GM12878 (cell line): ENCODE results near the gene PEF1. TPM values are rescaled to one million over a fixed set of nuclear protein-coding genes. Genes with fewer than 3 reads are reported as not detected.

Experiments
- ATAC-seq: fragments of 200-7000 bp; cut with Tn5 transposase; 3 replicates; pipeline ENCODE4 v1.9.1; 2020; ENCODE audit warnings: mild to moderate bottlenecking, moderate library complexity
- BruUV-seq: library from RNA; stranded (reverse); fragments of 400-500 nt; replicated peaks from 2 replicates; lab custom pipeline; 2021; lab: Mats Ljungman, UMichigan
- CTCF ChIA-PET: fragments of 300-600 bp; sonication (Branson Sonifier 250); formaldehyde crosslinking; extraction: SDS; loops from one replicate; lab custom pipeline; 2021; ENCODE audit warnings: inconsistent platforms; lab: Yijun Ruan, JAX
- POLR2A ChIA-PET: fragments of 350-600 bp; formaldehyde crosslinking; extraction: SDS; loops from one replicate; lab custom pipeline; 2021; ENCODE audit warnings: inconsistent platforms; lab: Charles Lee
- RAD21 ChIA-PET: fragments of 300-600 bp; sonication (Branson Sonifier 250); formaldehyde crosslinking; loops from one replicate; lab custom pipeline; 2023; ENCODE audit warnings: antibody characterized with exemption; ENCODE audit not compliant: unreplicated experiment; lab: Charles Lee
- SMC1A ChIA-PET: fragments of 300-600 bp; sonication (Branson Sonifier 250); formaldehyde crosslinking; loops from one replicate; lab custom pipeline; 2023; ENCODE audit not compliant: unreplicated experiment, uncharacterized antibody; lab: Charles Lee
- DNase-seq: peaks from one replicate; pipeline ENCODE4 v3.0.0-alpha.2; 2011; ENCODE audit warnings: low read depth, low spot score
- FAIRE-seq: peaks from 3 replicates; lab custom pipeline; 2011; peaks lifted over from hg19 to GRCh38; lab: Jason Lieb, UNC
- H2AFZ ChIP-seq: 2 replicates; pipeline ENCODE4 v1.6.0; 2011; ENCODE audit warnings: low read depth, low read length, control low read depth; ENCODE audit not compliant: control insufficient read depth
- H3K27ac ChIP-seq: 2 replicates; pipeline ENCODE4 v1.5.1; 2011; ENCODE audit warnings: control low read depth; ENCODE audit not compliant: control insufficient read depth, insufficient read depth
- H3K27me3 ChIP-seq, 2 experiments: replicated peaks in 1 of 2; 2 replicates each; pipeline versions ENCODE4 v1.6.0 to v1.6.1; 2011; ENCODE audit warnings: low read length in 1 of 2; ENCODE audit not compliant: control insufficient read depth in 2 of 2, insufficient read depth in 2 of 2
- H3K36me3 ChIP-seq, 2 experiments: 2 replicates each; pipeline ENCODE4 v1.5.1; 2011; ENCODE audit warnings: low read length in 1 of 2; ENCODE audit not compliant: control insufficient read depth in 2 of 2, insufficient read depth in 2 of 2
- H3K4me1 ChIP-seq: 2 replicates; pipeline ENCODE4 v1.6.1; 2011; ENCODE audit warnings: mild to moderate bottlenecking, low read length, moderate library complexity, mixed read lengths; ENCODE audit not compliant: control insufficient read depth, insufficient read depth
- H3K4me2 ChIP-seq: 2 replicates; pipeline ENCODE4 v1.6.0; 2011; ENCODE audit warnings: control low read depth; ENCODE audit not compliant: control insufficient read depth, insufficient read depth
- H3K4me3 ChIP-seq: fragments of 200-600 bp; sonication (generic); 2 replicates; pipeline ENCODE4 v1.5.1; 2016
- H3K79me2 ChIP-seq: 2 replicates; pipeline ENCODE4 v1.6.0; 2011; ENCODE audit warnings: low read length; ENCODE audit not compliant: control insufficient read depth, insufficient read depth
- H3K9ac ChIP-seq: 2 replicates; pipeline ENCODE4 v1.8.0; 2011; ENCODE audit warnings: low read length, control low read depth, mixed read lengths; ENCODE audit not compliant: control insufficient read depth, insufficient read depth
- H3K9me3 ChIP-seq: replicated peaks from 3 replicates; pipeline ENCODE4 v1.5.1; 2011; ENCODE audit warnings: mild to moderate bottlenecking, low read length; ENCODE audit not compliant: control insufficient read depth, insufficient read depth
- H4K20me1 ChIP-seq: 2 replicates; pipeline ENCODE4 v1.6.0; 2011; ENCODE audit not compliant: control insufficient read depth, insufficient read depth
- BCL11A ChIP-seq: IDR thresholded peaks from 2 replicates; pipeline ENCODE4 v1.6.1; 2011; ENCODE audit warnings: low read depth, low read length
- CBX3 ChIP-seq: fragments of 200-600 bp; sonication (generic); IDR thresholded peaks from 2 replicates; pipeline ENCODE4 v1.6.1; 2016; ENCODE audit warnings: low read depth, borderline replicate concordance
- HDAC2 ChIP-seq: fragments of 200-600 bp; sonication (generic); IDR thresholded peaks from 2 replicates; pipeline ENCODE4 v1.6.1; 2017
- MEF2A ChIP-seq: IDR thresholded peaks from 2 replicates; pipeline ENCODE4 v1.6.1; 2011; ENCODE audit warnings: low read depth, mild to moderate bottlenecking, low read length, moderate library complexity; ENCODE audit not compliant: insufficient read depth
- MTA3 ChIP-seq: IDR thresholded peaks from 2 replicates; pipeline ENCODE4 v1.6.1; 2012; ENCODE audit warnings: low read length, inconsistent platforms, borderline replicate concordance
- MYC ChIP-seq: IDR thresholded peaks from 2 replicates; pipeline ENCODE4 v1.6.1; 2011; ENCODE audit warnings: mild to moderate bottlenecking, low read length, moderate library complexity, inconsistent platforms; ENCODE audit not compliant: insufficient read depth, insufficient replicate concordance, insufficient read length, severe bottlenecking
- RAD51 ChIP-seq: fragments of 450-650 bp; IDR thresholded peaks from 2 replicates; pipeline ENCODE4 v1.6.1; 2016; ENCODE audit warnings: moderate library complexity, mild to moderate bottlenecking, inconsistent platforms
- SMAD5 ChIP-seq: IDR thresholded peaks from 2 replicates; pipeline ENCODE4 v1.6.1; 2016; ENCODE audit warnings: antibody characterized with exemption, low read depth
- WRNIP1 ChIP-seq: IDR thresholded peaks from 2 replicates; pipeline ENCODE4 v1.6.1; 2011; ENCODE audit warnings: low read depth, low read length, improper control_type of control experiment, borderline replicate concordance
- ZBED1 ChIP-seq: IDR thresholded peaks from 2 replicates; pipeline ENCODE4 v1.6.1; 2016; ENCODE audit warnings: borderline replicate concordance
- ZNF24 ChIP-seq: fragments of 450-650 bp; IDR thresholded peaks from 2 replicates; pipeline ENCODE4 v1.6.1; 2017; ENCODE audit warnings: antibody characterized with exemption, mild to moderate bottlenecking
- ZNF274 ChIP-seq: IDR thresholded peaks from one replicate; pipeline ENCODE4 v1.8.0; 2011; ENCODE audit not compliant: insufficient read length, insufficient read depth
- WGBS: methylation state at CpG from one replicate; pipeline ENCODE4 v1.1.6; 2016; ENCODE audit warnings: low lambda C conversion rate; ENCODE audit not compliant: insufficient replicate concordance, insufficient coverage; ENCODE audit errors: missing lambda C conversion rate; 5-methylcytosine and 5-hydroxymethylcytosine counted together
- in situ Hi-C: fragments of 300-500 bp; cut with MboI; formaldehyde crosslinking; loops from 9 replicates; pipeline ENCODE4 v1.14.3; 2018; ENCODE audit warnings: mixed read lengths
- intact Hi-C: fragments of 100-400 bp; cut with micrococcal nuclease; formaldehyde crosslinking; loops from one replicate; pipeline ENCODE4 v1.14.2; 2022; ENCODE audit not compliant: unreplicated experiment
- polyA plus RNA-seq, 11 experiments: library from polyadenylated mRNA; depleted of rRNA in 4 of 11; unstranded in 6 of 11; stranded (reverse) in 5 of 11; fragments of >200 nt; fragmentation: Nextera tagmentation in 4 of 11; fragmentation: Illumina TruSeq in 1 of 11; extraction: Ambion mirVana in 4 of 11; extraction: Trizol in 1 of 11; gene quantifications; 1 replicate in 1 of 11; 2 replicates in 10 of 11; pipeline versions ENCODE4 v1.2.1 to v1.2.3, GENCODE V29; 2011 to 2016; ENCODE audit warnings: inconsistent platforms in 2 of 11, missing spikeins in 2 of 11, low read depth in 1 of 11
- total RNA-seq, 4 experiments: library from RNA; depleted of rRNA in 3 of 4; stranded (reverse); fragments of >200 nt in 3 of 4; fragmentation: Illumina TruSeq in 1 of 4; extraction: Trizol in 1 of 4; gene quantifications; 2 replicates each; pipeline versions ENCODE4 v1.2.1 to v1.2.3, GENCODE V29; 2013 to 2021
- TF ChIP-seq, protein P1 (sequence below): fragments of 450-650 bp; formaldehyde crosslinking; IDR thresholded peaks from 2 replicates; pipeline ENCODE4 v1.4.0; 2022; ENCODE audit warnings: mild to moderate bottlenecking, moderate library complexity
- TF ChIP-seq, protein P2 (sequence below): fragments of 450-650 bp; formaldehyde crosslinking; IDR thresholded peaks from 2 replicates; pipeline ENCODE4 v1.4.0; 2020; ENCODE audit warnings: mild to moderate bottlenecking, moderate library complexity
- TF ChIP-seq, protein P3 (sequence below): fragments of 450-650 bp; IDR thresholded peaks from 2 replicates; pipeline ENCODE4 v1.6.1; 2016; ENCODE audit warnings: mild to moderate bottlenecking

Gene PEF1
- total and polyA plus RNA-seq, 10 of the 15 experiments (the other 5 are each of a cell fraction or from before 2014, with no cell fraction given) = 27.1 to 107 (median 79.0) TPM

DNA sequence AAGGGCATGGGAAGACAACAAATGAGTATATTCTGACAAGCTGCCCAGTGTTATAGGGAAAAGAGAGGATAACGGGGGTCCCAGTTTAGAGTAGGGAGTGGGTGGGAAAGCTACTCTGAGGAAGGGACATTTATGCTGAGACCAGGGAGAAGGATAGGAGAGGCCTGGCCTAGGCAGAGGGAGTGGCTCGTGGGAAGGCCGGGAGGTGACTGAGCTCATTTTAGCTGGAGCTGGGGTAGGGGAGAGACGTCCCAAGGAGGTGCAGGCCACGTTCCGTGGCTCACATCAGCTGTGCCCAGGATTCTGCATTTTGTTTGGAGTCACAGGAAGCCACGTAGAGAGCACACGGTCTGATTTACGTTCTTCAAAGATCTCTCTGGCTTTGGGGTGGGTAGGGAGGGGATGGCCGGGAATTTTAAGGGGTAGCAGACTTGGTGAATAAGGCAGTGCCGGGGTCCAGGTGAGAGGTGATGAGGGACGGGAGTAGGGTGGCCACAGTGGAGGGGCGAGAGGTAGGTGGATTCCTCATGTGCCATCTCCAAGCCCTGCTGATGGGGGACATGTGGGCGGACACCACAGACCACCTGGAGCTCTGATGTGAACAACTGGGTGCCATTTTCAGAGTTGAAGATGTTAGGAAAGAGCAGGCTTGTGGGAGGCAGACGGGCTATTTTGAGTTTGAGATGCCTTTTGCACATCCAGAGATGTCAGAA lies 63.6 kb downstream of the PEF1 start (continued):
- TF ChIP-seq, protein P1, sequence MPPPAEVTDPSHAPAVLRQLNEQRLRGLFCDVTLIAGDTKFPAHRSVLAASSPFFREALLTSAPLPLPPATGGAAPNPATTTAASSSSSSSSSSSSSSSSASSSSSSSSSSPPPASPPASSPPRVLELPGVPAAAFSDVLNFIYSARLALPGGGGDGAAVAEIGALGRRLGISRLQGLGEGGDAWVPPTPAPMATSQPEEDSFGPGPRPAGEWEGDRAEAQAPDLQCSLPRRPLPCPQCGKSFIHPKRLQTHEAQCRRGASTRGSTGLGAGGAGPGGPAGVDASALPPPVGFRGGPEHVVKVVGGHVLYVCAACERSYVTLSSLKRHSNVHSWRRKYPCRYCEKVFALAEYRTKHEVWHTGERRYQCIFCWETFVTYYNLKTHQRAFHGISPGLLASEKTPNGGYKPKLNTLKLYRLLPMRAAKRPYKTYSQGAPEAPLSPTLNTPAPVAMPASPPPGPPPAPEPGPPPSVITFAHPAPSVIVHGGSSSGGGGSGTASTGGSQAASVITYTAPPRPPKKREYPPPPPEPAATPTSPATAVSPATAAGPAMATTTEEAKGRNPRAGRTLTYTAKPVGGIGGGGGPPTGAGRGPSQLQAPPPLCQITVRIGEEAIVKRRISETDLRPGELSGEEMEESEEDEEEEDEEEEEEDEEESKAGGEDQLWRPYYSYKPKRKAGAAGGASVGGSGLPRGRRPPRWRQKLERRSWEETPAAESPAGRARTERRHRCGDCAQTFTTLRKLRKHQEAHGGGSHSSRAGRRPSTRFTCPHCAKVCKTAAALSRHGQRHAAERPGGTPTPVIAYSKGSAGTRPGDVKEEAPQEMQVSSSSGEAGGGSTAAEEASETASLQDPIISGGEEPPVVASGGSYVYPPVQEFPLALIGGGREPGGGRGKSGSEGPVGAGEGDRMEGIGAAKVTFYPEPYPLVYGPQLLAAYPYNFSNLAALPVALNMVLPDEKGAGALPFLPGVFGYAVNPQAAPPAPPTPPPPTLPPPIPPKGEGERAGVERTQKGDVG = no peak
- no peak for TF ChIP-seq SMAD5
- TF ChIP-seq, all 136 proteins: peak for 0

DNA sequence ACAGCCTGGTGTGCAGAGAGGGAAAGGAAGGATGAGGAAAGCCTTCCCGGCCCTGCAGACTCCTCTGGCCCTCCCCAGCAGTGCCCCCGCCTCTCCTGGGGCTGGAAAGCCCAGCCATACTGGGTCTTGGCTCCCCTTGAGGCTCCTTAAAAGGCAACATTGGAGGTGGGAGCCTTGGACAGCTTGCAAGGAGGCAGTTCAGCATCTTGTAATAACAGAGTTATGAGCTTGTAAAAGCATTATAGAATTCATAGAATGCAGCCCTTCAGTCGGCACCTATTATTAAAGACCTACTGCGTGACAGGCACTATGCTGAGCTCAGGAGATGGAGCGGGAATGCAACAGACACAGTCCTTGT lies 64.2 kb downstream of the PEF1 start:
- Histone ChIP-seq H3K9me3 (no peaks in the 10 kb centered on the region), H3K36me3 (no peaks in the 10 kb centered on the region), H3K4me3 (no peak overlapping the region), H2AFZ (no peak overlapping the region), H3K27me3 (peaks cover 0 to 3% of the 10 kb centered on the region in 2 experiments; a peak in 2 of 4 replicates), H3K9ac (no peak overlapping the region), H3K4me2 (no peak overlapping the region), H3K79me2 (no peaks in the 10 kb centered on the region), H3K27ac (no peak overlapping the region), H4K20me1 (no peaks in the 10 kb centered on the region), H3K4me1 (no peaks in the 10 kb centered on the region)
- in situ Hi-C loops = no loop called here
- ChIA-PET CTCF (interaction anchor here (0.8 to 1.4 kb wide), 4 partner anchors 11 to 208 kb away, joined by 3 to 6 read pairs (median 4); no protein-coding TSS in a partner anchor), SMC1A (interaction anchor here (0.7 to 1.3 kb wide), 3 partner anchors 15 to 186 kb away, joined by 3 read pairs; no protein-coding TSS in a partner anchor), RAD21 (no interaction called here), POLR2A (no interaction called here)
- BruUV-seq = no TSS peak
- DNase-seq (no peak), FAIRE-seq (no peak), ATAC-seq (no peak)
- WGBS = 30% methylated on average over 5 of the region's 5 CpGs
- intact Hi-C loops = no loop called here
- TF ChIP-seq MEF2A (no peak), CBX3 (no peak), WRNIP1 (no peak), HDAC2 (no peak), BCL11A (no peak), ZNF274 (no peak), MYC (no peak), MTA3 (no peak), ZBED1 (no peak), RAD51 (no peak), ZNF24 (no peak)
- TF ChIP-seq, protein P2, sequence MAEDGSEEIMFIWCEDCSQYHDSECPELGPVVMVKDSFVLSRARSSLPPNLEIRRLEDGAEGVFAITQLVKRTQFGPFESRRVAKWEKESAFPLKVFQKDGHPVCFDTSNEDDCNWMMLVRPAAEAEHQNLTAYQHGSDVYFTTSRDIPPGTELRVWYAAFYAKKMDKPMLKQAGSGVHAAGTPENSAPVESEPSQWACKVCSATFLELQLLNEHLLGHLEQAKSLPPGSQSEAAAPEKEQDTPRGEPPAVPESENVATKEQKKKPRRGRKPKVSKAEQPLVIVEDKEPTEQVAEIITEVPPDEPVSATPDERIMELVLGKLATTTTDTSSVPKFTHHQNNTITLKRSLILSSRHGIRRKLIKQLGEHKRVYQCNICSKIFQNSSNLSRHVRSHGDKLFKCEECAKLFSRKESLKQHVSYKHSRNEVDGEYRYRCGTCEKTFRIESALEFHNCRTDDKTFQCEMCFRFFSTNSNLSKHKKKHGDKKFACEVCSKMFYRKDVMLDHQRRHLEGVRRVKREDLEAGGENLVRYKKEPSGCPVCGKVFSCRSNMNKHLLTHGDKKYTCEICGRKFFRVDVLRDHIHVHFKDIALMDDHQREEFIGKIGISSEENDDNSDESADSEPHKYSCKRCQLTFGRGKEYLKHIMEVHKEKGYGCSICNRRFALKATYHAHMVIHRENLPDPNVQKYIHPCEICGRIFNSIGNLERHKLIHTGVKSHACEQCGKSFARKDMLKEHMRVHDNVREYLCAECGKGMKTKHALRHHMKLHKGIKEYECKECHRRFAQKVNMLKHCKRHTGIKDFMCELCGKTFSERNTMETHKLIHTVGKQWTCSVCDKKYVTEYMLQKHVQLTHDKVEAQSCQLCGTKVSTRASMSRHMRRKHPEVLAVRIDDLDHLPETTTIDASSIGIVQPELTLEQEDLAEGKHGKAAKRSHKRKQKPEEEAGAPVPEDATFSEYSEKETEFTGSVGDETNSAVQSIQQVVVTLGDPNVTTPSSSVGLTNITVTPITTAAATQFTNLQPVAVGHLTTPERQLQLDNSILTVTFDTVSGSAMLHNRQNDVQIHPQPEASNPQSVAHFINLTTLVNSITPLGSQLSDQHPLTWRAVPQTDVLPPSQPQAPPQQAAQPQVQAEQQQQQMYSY (CRISPR knock-in tag) = no peak
- TF ChIP-seq, protein P3, sequence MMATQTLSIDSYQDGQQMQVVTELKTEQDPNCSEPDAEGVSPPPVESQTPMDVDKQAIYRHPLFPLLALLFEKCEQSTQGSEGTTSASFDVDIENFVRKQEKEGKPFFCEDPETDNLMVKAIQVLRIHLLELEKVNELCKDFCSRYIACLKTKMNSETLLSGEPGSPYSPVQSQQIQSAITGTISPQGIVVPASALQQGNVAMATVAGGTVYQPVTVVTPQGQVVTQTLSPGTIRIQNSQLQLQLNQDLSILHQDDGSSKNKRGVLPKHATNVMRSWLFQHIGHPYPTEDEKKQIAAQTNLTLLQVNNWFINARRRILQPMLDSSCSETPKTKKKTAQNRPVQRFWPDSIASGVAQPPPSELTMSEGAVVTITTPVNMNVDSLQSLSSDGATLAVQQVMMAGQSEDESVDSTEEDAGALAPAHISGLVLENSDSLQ = no peak
